OCI-LY7 (cell line): ENCODE data around the gene AEN.

Experiments
- EZH2phosphoT487 ChIP-seq: fragments of 200-600 bp; sonication (generic); IDR thresholded peaks from 2 replicates; pipeline ENCODE4 v1.6.1; 2018; ENCODE audit warnings: low read depth, borderline replicate concordance, mild to moderate bottlenecking, mixed run types, antibody characterized with exemption, low read length, moderate library complexity, mixed read lengths
- TF ChIP-seq, protein P1 (sequence below): fragments of 200-600 bp; sonication (generic); conservative IDR thresholded peaks from 2 replicates; pipeline ENCODE4 v1.5.1; 2014; ENCODE audit warnings: mild to moderate bottlenecking, antibody characterized with exemption, low read length, moderate library complexity, mixed read lengths

DNA sequence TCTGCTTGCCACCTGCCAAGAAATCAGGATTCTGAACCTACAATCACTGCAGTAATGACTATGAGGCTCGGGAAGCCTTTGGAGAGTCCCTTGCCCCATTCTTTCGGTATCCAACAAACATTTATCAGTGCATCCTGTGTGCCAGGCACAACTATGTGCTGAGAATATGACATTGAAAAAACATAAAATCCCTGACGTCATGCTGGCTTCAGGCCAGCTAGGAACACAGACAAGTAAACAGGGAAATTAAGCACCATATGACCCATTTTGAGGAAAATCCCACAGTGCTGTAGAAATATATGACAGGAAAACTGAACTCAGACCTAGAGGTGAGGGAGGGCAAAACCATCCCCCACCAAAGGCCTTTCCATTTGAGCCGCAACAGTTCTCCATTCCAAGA, 40.6 kb upstream of the AEN start:
- TF ChIP-seq, protein P1, sequence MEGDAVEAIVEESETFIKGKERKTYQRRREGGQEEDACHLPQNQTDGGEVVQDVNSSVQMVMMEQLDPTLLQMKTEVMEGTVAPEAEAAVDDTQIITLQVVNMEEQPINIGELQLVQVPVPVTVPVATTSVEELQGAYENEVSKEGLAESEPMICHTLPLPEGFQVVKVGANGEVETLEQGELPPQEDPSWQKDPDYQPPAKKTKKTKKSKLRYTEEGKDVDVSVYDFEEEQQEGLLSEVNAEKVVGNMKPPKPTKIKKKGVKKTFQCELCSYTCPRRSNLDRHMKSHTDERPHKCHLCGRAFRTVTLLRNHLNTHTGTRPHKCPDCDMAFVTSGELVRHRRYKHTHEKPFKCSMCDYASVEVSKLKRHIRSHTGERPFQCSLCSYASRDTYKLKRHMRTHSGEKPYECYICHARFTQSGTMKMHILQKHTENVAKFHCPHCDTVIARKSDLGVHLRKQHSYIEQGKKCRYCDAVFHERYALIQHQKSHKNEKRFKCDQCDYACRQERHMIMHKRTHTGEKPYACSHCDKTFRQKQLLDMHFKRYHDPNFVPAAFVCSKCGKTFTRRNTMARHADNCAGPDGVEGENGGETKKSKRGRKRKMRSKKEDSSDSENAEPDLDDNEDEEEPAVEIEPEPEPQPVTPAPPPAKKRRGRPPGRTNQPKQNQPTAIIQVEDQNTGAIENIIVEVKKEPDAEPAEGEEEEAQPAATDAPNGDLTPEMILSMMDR: no peak
- TF ChIP-seq EZH2phosphoT487: no peak
